CD4-positive, alpha-beta T cell treated with Interleukin-2 at 100 ng/mL for 4 hours (primary cell): ENCODE data around the gene RBM4.
A peak's percentile ranks its signal among the peaks of the same experiment; 100 is the strongest.
"Not testable (repeated sequence)": the region's sequence is repeated elsewhere in the genome, so short reads cannot be mapped to it uniquely, and the experiment has no call there.

ENCODE experiments used
- DNase-seq: peaks from one replicate; pipeline ENCODE4 v3.0.0-alpha.2; 2020; ENCODE audit warnings: low spot score

The RBM4 gene

DNA sequence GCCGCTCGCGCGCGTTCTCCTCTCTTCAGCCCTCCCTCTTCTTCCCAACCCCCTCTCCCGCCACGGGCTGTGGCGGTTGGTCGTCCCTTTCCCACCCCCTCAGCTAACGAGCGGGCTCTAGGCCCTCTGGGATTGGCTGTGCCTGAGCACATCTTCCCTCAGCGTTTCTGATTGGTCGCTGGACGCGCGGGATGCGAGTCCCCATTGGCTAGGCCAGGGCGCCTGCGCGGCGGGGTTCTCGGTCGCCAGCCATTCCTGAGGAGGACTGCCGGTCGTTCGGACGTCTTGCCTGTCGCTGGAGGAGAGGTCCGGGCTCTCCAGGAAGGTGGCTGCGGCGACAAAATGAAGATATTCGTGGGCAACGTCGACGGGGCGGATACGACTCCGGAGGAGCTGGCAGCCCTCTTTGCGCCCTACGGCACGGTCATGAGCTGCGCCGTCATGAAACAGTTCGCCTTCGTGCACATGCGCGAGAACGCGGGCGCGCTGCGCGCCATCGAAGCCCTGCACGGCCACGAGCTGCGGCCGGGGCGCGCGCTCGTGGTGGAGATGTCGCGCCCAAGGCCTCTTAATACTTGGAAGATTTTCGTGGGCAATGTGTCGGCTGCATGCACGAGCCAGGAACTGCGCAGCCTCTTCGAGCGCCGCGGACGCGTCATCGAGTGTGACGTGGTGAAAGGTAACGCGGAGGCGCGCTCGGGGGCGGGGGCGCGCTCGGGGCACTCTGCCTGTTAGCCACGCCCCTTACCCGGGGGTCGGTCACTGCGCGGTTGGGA lies 21.9 kb upstream of the RBM4 start, which contains the start of gene RBM14:
RBM14 (plus strand) TSS at position 252 of the 776 bp plus-strand sequence; CDS start at position 343, 91 bp downstream.
- peak; percentile 99 for DNase-seq

DNA sequence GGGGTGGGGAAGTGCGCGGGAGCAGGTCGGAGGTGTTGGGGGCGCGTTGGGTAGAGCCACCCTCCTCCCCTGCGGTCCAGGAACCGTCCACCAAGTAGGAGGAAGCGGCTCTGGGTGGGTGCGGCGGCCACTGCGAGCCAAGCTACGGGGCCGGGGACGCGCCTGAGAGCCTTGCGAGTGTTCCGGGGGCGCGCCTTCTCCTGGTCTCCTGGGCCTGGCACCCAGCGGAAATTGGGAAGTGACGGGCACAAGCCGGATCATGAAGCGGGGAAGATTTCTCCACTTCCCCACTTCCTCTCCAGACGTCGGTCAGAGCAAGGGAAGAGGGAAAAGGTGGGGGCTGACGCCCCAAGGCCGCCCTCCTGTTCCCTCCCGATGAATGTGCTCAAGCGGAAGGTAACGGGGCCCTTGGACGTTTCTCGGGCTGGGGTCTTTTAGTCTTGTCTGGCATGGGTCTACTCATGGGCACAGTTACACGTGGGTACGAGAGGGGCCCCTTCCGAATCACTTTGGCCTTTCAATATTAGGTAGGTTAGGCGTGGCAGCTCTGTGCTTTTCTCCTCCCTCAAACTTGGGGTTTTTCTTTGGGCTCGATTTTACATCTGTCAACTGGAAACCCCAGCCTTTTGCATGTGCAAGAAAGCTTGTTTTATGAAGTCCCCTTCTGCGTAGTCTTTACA lies 21.2 kb upstream of the RBM4 start:
- DNase-seq = peak; percentile 43

DNA sequence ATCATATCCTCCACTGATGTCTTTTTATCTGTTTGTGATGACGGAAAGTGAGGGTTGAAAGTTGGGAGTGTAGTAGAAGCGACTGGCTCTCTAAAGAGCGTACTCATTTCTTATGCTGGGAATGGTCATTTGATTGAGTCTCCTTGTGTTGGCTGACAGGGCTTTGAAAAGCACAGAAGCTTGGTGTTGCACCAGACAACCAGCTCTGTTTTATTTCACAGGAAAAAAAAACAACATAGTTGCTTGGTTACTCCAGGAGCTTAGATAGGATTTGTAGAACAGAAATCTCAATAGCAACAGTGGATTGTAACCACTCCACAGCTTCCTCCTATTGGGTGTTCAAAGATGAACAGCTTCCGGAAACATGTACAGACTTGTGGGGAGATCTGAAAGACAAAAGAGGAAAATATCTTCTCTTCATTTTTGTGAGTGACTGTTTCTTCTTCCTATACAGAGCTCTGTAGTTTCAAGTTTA lies 19.4 kb upstream of the RBM4 start:
- peak; percentile 80 for DNase-seq

DNA sequence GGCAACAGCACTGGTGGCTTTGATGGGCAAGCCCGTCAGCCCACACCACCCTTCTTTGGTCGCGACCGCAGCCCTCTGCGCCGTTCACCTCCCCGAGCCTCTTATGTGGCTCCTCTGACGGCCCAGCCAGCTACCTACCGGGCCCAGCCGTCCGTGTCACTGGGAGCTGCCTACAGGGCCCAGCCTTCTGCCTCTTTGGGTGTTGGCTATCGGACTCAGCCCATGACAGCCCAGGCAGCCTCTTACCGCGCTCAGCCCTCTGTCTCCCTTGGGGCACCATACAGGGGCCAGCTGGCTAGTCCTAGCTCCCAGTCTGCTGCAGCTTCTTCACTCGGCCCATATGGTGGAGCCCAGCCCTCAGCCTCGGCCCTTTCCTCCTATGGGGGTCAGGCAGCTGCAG lies 14.1 kb upstream of the RBM4 start:
- no peak for DNase-seq

DNA sequence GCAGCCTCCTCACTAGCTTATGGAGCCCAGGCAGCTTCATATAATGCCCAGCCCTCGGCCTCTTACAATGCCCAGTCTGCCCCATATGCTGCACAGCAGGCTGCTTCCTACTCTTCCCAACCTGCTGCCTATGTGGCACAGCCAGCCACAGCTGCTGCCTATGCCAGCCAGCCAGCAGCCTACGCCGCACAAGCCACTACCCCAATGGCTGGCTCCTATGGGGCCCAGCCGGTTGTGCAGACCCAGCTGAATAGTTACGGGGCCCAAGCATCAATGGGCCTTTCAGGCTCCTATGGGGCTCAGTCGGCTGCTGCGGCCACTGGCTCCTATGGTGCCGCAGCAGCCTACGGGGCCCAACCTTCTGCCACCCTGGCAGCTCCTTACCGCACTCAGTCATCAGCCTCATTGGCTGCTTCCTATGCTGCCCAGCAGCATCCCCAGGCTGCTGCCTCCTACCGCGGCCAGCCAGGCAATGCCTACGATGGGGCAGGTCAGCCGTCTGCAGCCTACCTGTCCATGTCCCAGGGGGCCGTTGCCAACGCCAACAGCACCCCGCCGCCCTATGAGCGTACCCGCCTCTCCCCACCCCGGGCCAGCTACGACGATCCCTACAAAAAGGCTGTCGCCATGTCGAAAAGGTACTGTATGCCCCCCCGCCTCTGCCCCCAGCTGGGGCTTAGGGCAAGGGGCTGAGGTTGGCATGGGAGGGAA lies 13.3 kb upstream of the RBM4 start:
- no peak for DNase-seq

DNA sequence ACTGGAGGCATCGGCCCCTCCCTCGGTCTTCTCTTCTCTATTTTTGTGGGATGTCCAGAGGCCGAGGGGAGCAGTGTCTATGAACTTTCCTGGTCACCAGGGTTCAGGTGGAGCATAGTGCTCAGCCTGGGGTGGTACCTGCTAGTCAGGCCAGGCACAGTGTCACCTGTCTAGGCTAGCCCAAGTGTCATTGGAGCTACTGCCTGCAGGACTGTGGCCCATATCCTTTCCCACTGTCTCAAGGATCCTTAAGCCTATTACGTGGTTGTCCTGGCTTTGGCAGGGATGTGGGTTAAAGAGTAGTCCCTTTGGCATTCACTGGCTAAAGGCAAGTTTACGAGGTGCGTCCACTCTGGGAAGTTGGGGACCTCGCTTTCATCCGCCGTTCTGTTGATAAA lies 12.8 kb upstream of the RBM4 start:
- no peak for DNase-seq

DNA sequence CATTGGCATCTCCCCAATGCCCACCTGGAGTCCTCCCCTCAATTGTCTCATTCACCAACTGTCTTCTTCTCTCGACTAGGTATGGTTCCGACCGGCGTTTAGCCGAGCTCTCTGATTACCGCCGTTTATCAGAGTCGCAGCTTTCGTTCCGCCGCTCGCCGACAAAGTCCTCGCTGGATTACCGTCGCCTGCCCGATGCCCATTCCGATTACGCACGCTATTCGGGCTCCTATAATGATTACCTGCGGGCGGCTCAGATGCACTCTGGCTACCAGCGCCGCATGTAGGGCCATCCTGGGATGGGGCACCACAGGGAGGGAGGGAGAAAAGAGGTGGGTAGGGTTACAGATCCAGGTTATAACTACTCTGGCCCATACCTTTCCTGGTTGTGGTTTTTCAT lies 12.1 kb upstream of the RBM4 start:
- no peak for DNase-seq

DNA sequence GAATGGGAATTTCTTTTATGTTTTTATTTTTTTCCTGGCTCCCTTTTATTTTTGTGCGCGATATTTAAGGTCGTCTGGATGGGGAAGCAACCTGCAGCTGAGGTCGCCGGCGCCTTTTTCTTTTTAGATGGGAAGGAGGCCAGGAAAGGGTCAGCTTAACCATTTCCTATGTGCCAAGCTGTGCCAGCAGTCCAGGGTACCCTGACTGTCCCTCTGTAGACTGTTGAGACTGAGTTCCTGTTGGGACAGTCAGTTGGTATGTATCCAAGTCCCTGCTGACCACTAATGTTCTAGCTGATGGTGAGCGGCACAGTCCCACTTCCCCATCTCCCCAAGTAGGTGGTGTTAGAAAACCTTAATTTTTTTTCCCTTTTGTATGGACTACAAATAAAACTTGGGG lies 11.6 kb upstream of the RBM4 start:
- DNase-seq = no peak

DNA sequence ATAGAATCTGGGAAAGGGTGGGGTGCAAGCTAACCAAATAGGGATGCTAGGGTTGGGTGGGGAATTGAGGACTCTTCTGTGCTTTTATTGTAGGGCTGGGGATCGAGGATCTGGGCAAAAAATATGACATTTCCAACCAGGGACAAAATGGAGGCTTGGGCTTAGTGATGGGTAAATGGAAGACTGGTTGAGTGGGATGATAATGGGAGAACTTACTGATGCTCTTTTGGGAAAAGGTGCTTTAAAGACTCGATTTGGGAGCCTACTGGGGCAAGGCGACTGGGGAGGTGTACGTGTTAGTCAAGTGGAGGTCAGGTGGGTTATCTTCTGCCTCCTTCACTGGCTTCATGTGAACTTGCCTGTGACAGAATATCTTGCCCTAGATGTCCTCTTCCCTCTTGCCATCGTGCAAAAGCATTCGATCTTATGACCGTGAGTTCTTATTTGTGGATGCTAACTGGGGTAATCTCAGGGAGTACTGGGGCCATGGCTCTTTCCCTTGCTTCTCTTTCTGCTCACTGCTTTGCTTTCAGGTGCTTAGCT lies 10.4 kb upstream of the RBM4 start:
- DNase-seq = no peak

DNA sequence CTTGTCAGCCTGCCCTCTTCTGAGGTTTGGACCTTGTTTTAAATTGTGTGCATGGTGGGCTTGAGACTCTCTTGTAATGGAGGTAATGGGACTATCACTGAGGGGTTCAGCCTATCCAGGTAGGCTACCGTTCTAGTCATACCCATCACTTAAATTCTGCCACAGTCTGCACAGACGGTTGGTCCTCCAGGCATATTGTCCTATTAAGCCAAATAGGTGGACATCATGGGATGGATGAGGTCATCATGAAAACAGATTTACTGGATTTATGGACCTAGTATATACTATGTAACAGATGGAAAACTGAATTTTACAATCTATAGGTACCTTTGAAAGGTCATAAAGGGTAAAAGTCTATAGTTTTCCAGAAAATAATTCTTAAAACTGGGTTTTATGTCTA lies 9.1 kb upstream of the RBM4 start:
- DNase-seq = no peak

DNA sequence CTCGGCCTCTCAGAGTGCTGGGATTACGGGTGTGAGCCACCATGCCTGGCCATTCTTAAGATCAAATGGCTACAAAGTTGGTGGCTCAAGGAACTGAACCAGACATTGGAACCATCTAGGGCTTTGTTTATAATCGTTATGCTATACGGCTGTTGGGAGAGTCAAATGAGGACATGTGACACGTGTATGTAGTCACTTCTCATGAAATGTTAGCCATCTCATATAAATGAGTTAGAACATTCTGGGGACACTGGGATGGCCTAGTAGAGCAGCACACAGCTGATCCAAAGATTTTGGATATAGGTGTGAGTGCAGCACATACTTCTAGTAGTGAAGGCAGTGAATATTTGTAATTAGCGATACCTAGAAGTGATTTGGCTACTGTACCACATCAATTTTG lies 6.6 kb upstream of the RBM4 start:
- DNase-seq = no peak

DNA sequence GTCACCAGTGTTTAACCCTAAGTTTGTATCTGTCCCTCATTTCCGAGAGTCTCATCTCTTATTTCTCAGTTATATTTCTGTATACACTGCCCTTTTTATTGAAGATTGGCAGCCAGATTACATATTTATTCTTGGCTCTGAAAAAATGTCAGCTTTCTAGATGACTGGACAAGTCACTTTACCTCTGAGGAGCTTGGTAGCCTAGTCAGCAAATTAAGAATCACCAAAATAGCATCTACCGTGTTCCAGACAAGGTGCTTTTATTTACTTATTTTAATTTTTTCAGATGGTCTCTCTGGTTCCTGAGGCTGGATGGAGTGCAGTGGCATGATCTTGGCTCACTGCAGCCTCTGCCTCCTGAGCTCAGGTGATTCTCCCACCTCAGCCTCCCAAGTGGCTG lies 5.6 kb upstream of the RBM4 start:
- no peak for DNase-seq

DNA sequence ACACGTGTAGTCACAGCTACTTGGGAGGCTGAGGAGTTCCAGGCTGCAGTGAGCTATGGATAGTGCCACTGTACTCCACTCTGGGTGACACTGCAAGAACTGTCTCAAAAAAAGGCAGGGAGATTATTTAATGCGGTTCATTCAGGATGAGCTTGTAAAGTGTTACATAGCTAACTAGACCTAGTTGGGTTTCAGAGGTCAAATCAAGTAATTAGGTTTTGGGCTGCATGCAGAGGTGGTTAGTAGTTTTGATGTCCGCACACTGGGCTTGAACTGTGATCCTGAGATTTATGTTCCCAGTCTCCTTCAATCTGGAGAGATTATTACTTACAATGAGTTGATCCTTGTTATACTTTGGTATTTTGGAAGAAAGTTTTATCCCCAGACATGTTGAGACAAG lies 2.1 kb upstream of the RBM4 start:
- no peak for DNase-seq

DNA sequence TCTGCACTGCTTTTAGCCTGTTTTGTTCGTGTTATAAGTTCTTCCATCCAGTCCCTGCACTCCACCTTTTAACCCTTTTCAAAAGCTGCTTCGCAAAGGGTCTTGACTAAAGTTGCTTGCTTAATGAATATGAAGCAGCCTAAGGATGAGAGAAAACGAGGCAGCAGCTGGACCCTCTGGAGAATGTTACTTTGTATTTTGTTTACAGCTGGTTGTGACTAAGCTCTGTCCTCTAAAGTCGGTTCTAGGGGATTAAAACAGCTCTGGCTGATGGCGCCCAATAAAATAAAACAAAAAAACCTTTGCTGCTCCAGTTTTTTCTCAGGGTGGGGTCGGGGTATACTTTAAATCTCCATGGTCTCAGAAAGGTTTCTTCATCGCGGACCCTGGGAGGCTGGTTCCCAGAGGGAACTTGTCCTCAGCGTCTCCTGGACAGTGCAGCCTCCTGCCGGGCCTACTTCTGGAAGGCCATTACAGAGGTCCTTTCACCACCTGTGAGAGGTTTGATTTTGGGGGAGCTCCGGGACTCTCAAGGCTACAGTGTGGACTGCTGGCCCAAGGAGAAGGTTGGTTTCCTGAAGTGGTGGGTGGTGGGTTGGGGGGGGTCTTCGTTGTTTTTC lies 836 bp upstream of the RBM4 start:
- DNase-seq = no peak

DNA sequence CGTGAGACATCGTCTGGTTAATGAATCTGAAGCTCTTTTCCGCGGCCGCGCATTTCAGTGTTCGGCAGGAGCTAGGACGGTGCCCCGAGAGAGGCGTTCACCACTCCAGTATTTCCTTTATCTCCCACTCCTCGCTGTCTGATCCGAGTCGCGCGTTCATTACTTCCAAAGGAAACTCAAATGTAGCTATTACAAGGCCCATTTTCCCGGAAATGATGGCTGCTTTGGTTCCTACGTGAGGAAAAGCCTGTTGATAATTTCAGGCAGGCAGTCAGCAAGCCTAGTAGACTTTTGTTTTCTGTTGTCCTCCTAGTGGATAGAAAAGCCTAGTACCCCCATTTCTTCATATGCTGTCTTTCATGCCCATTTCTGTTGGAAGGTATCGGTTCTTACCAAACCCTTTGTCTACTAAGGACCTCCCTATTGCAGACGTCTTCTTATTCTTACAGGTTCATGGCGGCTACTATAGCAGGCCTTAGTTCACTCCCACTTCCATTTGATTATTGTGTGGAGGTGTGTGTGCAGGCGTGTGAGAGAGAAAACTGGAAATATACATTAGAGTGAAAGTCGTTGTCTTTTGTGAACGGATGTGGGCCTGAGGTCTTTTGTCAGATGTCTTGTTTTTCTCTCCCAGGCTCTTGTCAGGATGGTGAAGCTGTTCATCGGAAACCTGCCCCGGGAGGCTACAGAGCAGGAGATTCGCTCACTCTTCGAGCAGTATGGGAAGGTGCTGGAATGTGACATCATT lies 737 bp downstream of the RBM4 start:
- peak; percentile 41 for DNase-seq

DNA sequence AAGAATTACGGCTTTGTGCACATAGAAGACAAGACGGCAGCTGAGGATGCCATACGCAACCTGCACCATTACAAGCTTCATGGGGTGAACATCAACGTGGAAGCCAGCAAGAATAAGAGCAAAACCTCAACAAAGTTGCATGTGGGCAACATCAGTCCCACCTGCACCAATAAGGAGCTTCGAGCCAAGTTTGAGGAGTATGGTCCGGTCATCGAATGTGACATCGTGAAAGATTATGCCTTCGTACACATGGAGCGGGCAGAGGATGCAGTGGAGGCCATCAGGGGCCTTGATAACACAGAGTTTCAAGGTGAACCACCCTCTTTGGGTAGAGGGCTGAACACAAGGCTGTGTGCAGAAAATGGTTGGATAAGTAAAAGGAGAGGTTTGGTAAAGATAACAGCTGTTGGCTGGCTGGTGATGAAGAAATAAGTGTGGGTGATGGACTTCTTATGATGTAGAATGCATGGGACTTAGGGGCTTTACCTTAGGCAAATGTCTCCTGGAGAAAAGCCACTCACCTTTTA lies 1.4 kb downstream of the RBM4 start:
- DNase-seq = not testable (repeated sequence)

DNA sequence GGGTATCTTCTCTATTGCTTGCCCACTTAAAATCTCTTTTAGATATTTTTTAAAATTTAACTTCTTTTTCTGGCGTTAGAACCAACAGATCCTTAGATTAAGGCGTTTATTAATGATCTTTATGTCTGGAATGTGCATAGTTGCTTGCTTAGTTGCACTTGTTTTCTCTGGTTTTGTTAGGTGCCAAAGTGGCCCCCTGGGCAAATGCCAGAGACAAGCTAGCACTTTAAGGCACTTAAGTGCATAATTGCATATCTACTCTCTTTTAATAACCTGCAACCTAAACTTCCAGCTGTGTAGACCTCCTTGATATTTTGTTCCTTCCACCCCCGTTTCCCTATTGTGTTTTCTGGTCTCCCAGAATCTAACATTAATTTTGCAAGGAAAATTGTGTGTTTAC lies 3.3 kb downstream of the RBM4 start:
- DNase-seq = no peak

DNA sequence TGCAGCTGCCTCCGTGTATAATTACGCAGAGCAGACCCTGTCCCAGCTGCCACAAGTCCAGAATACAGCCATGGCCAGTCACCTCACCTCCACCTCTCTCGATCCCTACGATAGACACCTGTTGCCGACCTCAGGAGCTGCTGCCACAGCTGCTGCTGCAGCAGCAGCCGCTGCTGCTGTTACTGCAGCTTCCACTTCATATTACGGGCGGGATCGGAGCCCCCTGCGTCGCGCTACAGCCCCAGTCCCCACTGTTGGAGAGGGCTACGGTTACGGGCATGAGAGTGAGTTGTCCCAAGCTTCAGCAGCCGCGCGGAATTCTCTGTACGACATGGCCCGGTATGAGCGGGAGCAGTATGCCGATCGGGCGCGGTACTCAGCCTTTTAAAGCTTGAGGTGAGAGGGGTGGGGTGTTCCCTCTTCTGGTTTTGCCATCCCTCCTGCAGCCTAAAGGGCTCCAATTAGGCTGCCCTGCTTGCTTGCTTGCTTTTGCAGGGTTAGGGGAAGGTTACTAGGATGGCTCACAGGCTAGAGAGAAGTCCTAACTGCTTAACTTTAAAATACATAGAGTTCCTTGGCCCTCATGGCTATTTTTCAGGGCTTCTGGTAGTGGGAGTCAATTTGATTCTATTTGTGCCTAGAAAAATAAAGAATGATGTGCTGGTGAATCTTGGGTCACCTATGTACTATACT lies 5.4 kb downstream of the RBM4 start:
- DNase-seq = no peak

DNA sequence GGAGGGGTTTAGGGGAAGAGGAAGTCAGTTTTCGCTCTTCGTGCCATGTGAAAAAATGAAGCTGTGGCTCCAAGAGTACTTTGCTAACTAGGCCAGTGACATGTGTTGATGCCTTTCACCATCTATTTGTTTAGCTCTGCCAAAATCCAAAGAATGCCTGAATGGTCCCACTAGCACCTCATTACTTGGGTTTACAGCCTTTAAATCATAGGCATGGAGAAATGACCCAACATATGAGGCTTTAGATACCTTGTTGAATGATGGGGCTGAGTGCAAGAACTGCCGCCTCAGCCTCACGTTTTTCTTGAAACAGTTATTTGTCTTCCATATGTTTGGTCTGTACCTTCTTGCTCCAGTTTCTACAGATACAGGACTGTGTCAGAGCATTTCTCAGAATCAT lies 8.3 kb downstream of the RBM4 start:
- DNase-seq = no peak

DNA sequence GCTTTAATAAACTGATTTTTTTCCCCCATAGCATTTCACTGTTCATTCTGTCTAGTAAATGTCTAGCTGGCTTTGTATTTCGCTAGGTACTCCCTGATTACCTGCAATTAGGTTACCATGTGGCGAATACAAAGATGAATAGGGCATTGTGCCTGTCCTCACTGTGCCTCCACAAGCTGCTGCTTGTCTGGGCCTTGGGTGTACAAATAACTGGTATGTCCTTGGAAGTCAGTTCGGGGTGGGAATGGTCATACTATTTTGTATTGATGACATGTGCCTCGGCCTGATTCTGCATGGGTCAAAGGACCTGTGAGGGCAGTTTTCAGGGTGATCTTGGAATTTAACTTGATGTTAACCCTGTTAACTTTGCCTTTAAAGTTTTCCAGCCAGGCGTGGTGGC lies 11.4 kb downstream of the RBM4 start:
- DNase-seq = no peak

DNA sequence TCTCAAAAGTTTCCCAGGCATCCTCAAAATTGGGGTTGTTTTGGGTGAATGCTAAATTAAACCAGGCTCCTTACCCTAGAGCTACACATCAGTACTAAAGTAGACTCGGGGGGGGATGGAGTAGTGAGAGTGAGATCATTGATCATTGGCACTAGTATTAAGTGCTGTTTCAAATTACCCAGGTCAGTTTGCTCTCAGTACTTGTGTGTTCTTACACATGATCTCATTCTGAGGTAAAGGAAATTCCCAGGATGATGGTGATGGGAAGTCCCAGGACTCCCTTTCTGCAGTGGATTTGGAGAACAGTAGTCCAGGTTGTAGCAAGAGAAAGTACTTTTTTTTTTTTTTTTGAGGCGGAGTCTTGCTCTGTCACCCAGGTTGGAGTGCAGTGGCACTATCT lies 12.5 kb downstream of the RBM4 start:
- DNase-seq = no peak
